Nephron progenitor cell (in vitro differentiated cells): ENCODE data around the gene CBX4.
A peak's percentile ranks its signal among the peaks of the same experiment; 100 is the strongest.

Experiments used
- DNase-seq: peaks from one replicate; pipeline ENCODE4 v3.0.0; 2021
- H3K27ac Mint-ChIP-seq: 2 replicates; pipeline ENCODE4 v1.8.0; 2021; ENCODE audit warnings: mild to moderate bottlenecking, moderate library complexity, mixed read lengths
- H3K27me3 Mint-ChIP-seq: 2 replicates; pipeline ENCODE4 v1.8.0; 2021; ENCODE audit warnings: mild to moderate bottlenecking, low read depth, mixed read lengths; ENCODE audit not compliant: poor library complexity
- H3K36me3 Mint-ChIP-seq: 2 replicates; pipeline ENCODE4 v1.8.0; 2021; ENCODE audit warnings: low read depth, mixed read lengths
- H3K4me1 Mint-ChIP-seq: 2 replicates; pipeline ENCODE4 v1.8.0; 2021; ENCODE audit warnings: mixed read lengths
- H3K4me3 Mint-ChIP-seq: 2 replicates; pipeline ENCODE4 v1.8.0; 2021; ENCODE audit warnings: mild to moderate bottlenecking, moderate library complexity, mixed read lengths
- H3K9me3 Mint-ChIP-seq: 2 replicates; pipeline ENCODE4 v1.8.0; 2021; ENCODE audit warnings: mild to moderate bottlenecking, moderate library complexity, mixed read lengths
- TF ChIP-seq, protein P1 (sequence below): fragments of 200-600 bp; sonication (generic); IDR thresholded peaks from 2 replicates; pipeline ENCODE4 v1.5.0; 2021; ENCODE audit warnings: antibody characterized with exemption

CBX4 gene

DNA sequence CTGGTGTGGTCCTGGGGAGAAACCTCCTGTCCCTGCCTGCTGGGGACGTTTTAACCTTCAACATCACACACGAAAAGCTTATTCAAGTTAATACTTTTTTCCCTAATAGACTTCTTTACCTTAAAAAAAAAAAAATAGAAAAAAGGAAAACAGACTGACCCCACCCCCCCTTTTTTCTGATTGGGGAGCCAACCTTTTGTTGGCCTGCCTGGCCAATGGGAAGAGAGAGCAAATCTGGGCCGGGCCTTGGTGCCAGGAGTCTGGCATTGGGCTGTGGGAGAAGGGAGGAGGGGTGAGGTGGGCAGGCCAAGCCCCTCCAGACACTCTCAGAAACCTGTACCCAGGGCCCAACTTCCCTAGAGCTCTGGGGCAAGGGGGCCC lies 45.3 kb downstream of the CBX4 start:
- peaks cover 86% of the 10 kb centered on the region for H3K27me3 Mint-ChIP-seq
- DNase-seq: no peak
- no peaks in the 10 kb centered on the region for H3K9me3 Mint-ChIP-seq
- H3K27ac Mint-ChIP-seq: no peak overlapping the region
- no peaks in the 10 kb centered on the region for H3K36me3 Mint-ChIP-seq
- peaks cover 48% of the 10 kb centered on the region for H3K4me1 Mint-ChIP-seq
- H3K4me3 Mint-ChIP-seq: peak overlapping the region; percentile 72
- TF ChIP-seq, protein P1, sequence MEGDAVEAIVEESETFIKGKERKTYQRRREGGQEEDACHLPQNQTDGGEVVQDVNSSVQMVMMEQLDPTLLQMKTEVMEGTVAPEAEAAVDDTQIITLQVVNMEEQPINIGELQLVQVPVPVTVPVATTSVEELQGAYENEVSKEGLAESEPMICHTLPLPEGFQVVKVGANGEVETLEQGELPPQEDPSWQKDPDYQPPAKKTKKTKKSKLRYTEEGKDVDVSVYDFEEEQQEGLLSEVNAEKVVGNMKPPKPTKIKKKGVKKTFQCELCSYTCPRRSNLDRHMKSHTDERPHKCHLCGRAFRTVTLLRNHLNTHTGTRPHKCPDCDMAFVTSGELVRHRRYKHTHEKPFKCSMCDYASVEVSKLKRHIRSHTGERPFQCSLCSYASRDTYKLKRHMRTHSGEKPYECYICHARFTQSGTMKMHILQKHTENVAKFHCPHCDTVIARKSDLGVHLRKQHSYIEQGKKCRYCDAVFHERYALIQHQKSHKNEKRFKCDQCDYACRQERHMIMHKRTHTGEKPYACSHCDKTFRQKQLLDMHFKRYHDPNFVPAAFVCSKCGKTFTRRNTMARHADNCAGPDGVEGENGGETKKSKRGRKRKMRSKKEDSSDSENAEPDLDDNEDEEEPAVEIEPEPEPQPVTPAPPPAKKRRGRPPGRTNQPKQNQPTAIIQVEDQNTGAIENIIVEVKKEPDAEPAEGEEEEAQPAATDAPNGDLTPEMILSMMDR: no peak

DNA sequence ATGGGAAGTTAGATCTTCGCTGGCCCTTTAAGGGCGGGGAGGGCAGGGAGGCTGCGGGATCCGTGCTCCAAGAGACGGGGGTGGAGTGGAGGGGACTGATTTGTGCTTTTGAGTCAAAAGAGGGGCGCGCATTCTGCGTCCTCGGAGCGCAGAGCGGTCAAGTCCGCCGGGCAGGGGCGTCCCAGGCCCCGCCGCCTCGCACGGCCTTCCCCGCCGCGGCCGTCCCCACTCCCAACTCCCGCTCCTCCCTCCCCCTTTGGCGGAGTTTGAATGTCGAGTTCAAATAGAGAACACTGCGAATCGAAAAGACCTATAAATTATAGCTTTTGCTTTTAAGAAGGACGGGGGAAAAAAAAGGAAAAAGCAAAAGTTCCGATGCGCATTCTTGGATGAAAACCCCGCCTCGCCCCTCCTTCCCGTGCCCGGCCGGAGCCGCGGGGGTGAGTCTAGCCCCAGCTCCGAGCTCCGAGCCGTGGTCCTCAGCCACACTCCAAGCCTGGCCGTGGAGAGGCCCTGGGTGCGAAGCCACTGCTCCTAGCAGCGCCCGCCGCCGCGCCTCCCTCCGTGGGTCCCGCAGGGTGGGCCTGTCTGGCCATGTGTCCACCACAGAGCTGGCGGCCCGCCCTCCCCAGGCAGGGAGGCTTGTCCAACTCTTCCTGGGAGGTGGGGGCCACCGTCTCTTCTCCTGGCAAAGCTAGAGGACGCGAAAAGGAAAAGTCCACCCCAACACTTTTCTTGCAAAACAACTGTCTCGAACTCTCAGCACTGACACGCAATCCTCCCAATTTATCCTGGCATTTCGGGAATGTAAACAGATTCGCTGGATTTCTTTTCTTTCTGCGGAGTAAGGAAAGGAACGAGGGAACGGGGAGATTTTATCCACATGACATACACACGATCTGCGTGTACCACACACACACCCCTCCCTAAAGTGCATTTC lies 46.0 kb downstream of the CBX4 start:
- H3K27ac Mint-ChIP-seq: no peak overlapping the region
- H3K36me3 Mint-ChIP-seq: no peaks in the 10 kb centered on the region
- TF ChIP-seq, protein P1: no peak
- H3K4me1 Mint-ChIP-seq: peaks cover 48% of the 10 kb centered on the region
- peak; percentile 56 for DNase-seq
- H3K9me3 Mint-ChIP-seq: no peaks in the 10 kb centered on the region
- peak overlapping the region; percentile 72 for H3K4me3 Mint-ChIP-seq
- peaks cover 86% of the 10 kb centered on the region for H3K27me3 Mint-ChIP-seq

DNA sequence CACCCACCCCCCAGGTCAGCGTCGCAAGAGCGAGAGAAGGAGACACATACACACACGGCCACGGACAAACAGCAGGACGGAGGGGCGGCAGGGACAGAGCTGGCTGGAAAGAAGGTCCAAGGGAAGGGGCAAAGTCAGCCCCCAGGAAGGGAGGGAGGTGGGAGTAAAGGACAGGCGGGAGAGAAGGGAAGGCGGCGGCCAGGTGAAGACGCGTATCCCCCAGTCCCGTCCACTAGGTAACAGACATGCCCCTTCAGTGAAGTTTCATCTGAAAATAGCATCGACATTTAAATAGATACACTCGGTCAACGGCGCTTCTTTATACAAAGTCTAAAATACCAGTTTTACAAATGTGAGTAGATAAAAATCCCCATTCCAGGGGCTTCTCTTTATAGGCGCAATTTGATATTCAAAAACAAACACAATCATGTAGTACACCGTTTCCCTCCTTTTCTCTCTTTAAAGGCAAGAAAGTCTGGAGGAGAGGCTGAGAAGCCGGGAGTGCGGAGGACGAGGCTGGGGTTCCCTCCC lies 46.8 kb downstream of the CBX4 start:
- H3K27me3 Mint-ChIP-seq: peaks cover 86% of the 10 kb centered on the region
- peaks cover 56% of the 10 kb centered on the region for H3K4me1 Mint-ChIP-seq
- no peak for DNase-seq
- H3K9me3 Mint-ChIP-seq: no peaks in the 10 kb centered on the region
- peak overlapping the region; percentile 71 for H3K4me3 Mint-ChIP-seq
- TF ChIP-seq, protein P1: no peak
- no peaks in the 10 kb centered on the region for H3K36me3 Mint-ChIP-seq
- H3K27ac Mint-ChIP-seq: no peak overlapping the region

DNA sequence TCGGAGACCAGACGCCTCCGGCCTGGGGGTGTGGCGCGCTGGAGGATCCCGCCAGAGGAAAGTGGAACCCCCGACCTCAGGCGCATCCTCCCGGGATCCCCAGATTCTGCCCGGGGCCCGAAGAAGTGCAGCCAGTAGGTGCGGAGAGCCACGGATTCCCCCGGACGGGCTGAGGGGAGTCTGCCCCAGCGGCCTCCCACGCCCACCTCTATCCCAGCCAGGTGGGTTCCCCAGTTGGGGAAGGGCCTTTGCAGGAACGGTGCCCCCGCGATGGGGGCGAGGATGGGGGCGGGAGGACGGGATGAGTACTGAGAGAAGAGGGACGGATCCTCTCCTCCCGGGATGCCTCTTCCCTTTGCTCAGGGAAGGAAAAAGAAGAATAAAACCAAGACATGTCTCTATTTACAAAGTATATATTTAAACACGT lies 47.5 kb downstream of the CBX4 start:
- H3K4me1 Mint-ChIP-seq: peaks cover 62% of the 10 kb centered on the region
- H3K27me3 Mint-ChIP-seq: peaks cover 86% of the 10 kb centered on the region
- no peak for DNase-seq
- TF ChIP-seq, protein P1: no peak
- peak overlapping the region; percentile 71 for H3K4me3 Mint-ChIP-seq
- H3K27ac Mint-ChIP-seq: no peak overlapping the region
- no peaks in the 10 kb centered on the region for H3K9me3 Mint-ChIP-seq
- no peaks in the 10 kb centered on the region for H3K36me3 Mint-ChIP-seq

DNA sequence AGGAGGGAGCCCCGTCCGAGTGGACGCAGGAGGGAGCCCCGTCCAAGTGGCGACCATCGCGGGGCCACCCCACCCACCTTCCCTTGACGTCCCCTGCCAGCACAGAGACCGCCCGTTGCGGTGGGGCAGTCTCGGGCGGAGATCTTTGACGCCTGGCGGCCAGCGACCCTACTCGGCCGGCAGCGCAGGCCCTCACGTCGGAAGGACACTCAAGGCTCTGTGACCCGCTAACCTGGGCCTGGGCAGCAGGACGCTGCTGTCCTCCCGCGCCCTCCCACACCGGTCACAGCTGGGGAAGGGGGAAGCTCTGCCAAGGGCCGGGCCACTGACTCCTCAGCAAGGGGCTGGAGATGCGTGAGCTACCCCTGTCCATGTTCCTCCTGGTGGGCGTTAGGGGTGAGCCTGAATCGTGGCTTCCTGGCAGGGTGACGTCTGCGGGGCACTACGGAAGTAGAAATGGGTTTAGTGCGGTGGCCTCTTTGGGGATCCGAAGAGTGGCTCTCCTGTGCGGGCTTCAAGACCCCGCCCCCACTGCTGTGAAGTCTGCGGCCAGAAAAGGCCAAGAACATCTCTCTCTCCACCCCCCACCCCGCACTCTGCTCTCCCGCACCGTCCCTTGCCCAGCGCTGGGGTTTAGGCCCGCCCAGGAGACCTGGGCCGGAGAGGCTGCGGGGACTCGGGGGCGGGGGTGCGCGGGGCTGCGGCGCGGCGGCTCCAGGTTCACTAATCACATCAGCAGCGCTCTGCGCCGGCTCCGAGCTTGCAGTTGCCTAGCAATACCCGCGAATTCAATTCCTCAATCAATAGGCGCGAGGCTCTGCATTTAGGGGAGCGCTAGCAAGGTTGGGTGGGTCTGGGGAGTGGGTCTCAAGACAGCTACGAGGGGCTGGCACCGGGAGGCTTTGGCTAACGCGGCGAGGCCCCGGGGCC lies 48.2 kb downstream of the CBX4 start:
- peaks cover 64% of the 10 kb centered on the region for H3K4me1 Mint-ChIP-seq
- no peaks in the 10 kb centered on the region for H3K36me3 Mint-ChIP-seq
- TF ChIP-seq, protein P1: no peak
- H3K4me3 Mint-ChIP-seq: no peak overlapping the region
- DNase-seq: peak; percentile 57
- no peak overlapping the region for H3K27ac Mint-ChIP-seq
- no peaks in the 10 kb centered on the region for H3K9me3 Mint-ChIP-seq
- H3K27me3 Mint-ChIP-seq: peaks cover 82% of the 10 kb centered on the region
